Stimulated activated CD4-positive, alpha-beta T cell treated with anti-CD3 and anti-CD28 coated beads, Interleukin-2, amount 100 ng/mL, for 24 hours (primary cell): ENCODE data around the gene TOPBP1.
"Not testable (repeated sequence)": the region's sequence is repeated elsewhere in the genome, so short reads cannot be mapped to it uniquely, and the experiment has no call there.

ENCODE experiments used
- DNase-seq, 2 donors: peaks; one replicate each; pipeline ENCODE4 v3.0.0-alpha.2; 2020

Gene TOPBP1

DNA sequence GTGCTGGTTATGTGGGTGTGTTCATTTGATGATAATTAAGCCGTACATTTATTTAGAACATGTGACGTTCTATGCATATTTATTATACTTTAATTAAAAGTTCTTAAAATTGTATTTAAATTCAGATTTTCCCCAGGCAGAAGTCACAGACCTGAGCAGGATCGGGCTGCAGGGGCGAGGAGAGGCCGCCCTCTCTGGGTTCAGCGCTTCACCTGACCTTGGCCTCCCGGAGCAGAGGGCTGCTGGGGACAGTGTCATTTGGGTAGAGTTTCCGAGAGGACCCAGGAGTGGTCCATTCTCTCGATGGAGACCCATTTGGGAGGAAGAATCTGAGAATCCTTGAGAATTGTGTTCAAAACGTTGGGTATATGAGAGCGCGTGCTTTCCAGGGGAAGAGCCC lies 12.0 kb upstream of the TOPBP1 start:
- no peak for DNase-seq

GRCh38 chr3:133672461-133672860 lies 10.7 kb upstream of the TOPBP1 start:
- DNase-seq: no peak

DNA sequence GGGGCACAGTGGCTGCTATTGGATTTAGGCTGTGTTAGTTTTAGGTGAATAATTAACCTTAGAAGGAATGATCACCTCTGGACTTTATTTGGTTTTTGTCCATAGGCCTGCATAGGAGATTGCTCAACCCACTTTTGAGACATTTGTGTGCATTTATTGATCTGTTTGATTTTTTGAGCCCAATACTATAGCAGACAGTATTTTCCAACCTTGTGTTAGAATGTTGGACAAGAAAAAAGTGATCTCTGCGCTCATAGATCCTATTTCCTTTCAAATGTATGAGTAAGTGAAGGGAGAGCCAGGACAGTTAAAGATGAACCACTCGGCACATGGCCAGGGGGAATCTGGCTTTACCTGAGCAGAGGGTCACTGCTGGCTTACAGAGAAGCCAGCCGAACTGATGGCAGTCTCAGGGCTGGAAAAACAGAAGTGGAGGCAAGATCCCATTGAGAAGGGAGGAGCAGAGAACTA lies 8.8 kb upstream of the TOPBP1 start:
- DNase-seq: no peak

DNA sequence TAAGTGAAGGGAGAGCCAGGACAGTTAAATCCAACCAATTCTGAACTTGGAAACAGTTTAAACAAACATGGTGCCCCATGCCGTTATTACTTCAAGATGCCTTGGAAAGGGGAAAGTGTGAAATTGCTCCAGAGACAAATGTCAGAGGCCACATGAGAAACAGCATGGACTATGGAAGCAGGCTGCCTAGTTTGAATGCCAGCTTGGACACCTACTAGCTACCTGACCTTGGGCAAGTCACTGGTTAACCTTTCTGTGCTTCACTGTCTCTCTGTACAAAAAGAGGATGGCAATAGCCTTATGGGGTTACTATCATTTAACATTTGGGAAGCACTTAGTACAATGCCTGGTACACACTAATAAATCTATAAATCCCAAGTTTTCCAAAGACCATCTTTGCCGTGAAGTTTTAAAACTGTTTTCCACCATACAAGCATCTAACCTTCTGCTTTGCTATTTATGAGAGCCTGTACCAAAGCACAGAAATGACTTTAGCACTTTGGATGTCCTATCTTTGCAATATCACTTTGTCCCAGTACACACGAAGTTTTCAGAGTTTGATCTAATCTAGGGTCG lies 8.3 kb upstream of the TOPBP1 start:
- DNase-seq: no peak

DNA sequence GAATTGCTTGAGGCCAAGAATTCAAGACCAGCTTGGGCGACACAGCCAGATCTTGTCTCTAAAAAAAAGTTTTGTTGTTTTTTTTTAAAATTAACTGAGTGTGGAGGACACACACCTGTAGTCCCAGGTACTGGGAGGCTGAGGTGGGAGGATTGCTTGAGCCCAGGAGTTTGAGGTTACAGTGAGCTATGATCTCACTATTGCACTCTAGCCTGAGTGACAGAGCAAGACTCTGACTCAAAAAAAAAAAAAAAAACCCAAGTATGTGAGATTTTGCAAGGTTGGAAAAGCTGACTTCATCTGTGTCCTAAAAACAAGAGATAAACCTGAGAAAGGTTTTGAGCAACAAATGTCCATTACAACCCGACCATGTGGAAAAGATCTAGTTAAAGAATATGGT lies 5.4 kb upstream of the TOPBP1 start:
- DNase-seq: no peak

GRCh38 chr3:133665188-133665587 lies 3.4 kb upstream of the TOPBP1 start:
- not testable (repeated sequence) for DNase-seq

DNA sequence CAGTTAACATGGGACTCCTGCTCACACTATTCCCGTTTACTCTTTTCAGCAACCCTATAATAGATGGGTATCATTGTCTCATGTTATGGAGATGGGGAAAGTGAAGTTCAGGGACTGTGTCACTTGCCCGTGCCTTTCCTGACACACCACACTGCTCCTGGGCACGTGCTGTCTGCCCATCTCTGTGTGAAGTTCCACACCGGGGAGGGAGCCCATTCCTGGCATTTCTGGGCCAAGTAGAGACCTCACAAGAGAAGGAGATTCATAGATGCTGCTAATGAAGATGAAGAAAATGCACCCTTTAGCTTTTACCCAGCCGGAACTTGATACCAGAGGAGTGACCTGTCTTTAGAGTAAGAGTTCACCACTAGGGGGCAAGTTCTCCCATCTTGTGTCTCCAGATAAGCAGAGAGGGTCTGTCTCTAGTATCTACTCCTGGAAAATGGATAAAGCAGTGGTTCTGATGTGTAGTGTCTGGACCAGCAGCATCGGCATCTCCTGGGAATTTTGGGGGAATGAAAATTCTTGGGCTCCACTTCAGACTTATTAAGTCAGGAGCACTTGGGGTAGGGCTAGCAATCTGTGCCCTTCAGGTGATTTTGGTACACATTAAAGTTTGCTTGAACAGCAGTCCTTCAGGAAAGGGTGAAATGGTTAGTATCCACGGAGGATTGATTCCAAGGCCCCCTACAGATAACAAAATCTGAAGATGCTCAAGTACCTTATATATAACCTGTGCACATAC lies 2.0 kb upstream of the TOPBP1 start:
- DNase-seq: no peak

- DNase-seq: peak; percentile 18 to 24
Measured at GRCh38 chr3:133662278-133662651, 524 bp upstream of the TOPBP1 start.

DNA sequence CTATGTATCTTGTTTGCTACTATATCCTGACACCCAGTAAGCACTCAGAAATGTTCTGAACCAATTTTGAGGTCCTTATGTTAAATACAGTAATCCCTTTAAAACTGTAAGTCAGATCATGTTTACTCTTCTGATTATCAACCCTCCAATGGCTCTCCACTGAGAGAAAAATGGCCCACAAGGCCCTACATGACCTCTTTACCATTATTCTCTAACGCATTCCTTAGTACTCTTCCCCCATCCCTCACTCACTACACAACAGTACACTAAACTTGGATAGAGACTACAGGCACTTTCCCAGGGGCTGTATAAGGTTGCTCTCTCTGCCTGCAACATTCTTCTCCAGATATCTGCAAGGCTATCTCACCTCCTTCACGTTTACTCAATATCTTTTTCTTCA lies 1.9 kb downstream of the TOPBP1 start:
- no peak for DNase-seq

DNA sequence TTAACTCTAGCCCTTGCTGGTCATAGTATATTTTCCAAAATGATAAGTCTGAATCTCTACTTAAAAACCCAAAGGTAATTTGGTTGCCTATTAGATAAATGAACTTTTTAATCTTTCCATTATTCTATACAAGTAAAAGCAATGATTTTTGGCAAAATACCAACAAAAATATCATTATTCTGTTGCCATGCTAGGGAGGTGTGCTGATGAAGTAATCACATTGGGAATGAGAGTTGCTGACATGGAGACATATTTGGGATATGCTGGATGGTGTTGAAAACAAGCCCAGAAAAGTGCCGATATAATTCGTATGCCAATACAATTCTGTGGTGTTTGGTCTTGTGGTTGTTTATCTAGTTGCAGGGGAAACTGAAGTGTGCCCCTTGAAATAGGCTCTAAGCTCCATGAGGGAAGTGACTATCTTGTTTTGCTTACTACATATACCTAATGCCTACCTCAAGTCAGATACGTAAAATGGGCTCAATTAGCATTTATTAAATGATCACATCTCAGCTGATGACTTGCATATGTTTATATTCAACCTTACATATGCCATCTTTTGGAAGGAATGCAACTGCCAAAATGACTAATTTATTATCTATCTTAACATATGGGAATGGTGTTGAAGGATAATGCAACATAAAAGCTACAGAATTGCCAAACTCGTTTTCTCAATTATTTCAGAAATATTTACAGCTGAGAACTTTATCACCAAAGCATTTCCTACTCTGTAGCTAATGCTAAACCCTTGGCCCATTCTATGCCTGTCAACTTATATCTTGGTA lies 5.8 kb downstream of the TOPBP1 start:
- no peak for DNase-seq

DNA sequence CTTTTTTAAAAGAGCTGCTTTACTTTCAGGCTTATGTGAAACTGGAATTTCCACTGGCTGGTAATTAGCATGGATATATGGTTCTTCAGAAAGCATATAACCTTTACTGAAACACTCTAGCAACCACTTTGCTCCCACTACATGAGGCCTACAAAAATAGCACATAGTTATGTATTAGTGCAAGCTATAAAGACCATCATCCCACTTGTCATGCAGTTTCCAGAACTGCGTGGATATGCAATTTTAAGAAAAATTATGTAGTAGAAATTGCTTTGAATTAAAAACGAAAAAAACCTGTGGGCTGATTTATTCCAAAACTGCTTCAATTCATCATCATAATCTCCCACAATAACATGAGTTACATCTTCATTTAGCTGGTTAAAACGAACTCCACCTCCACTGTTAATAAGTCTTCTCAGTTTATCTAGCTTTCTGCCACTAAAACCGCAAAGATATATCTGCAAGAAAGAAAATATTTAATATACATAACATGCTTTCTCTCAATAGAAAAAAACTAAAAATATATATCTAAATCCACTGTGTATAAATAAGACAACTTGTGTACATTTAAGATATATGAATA lies 12.2 kb downstream of the TOPBP1 start:
- DNase-seq: no peak

GRCh38 chr3:133644768-133645167 lies 17.0 kb downstream of the TOPBP1 start:
- no peak for DNase-seq

GRCh38 chr3:133643611-133644010 lies 18.1 kb downstream of the TOPBP1 start:
- DNase-seq: no peak

DNA sequence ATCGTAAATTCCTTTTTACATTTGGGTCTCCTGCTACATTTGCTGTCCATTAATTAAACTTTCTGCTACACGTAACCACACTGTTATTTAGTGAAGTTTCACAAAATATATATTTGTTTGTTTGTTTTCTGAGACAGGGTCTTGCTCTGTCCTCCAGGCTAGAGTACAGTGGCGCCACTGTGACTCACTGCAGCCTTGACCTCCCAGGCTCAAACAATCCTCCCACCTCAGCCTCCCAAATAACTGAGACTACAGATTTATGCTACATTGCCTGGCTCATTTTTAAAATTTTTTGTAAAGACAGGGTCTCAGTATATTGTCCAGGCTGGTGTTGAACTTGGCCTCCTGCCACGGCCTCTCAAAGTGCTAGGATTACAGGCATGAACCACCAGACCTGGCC lies 20.5 kb downstream of the TOPBP1 start:
- no peak for DNase-seq

DNA sequence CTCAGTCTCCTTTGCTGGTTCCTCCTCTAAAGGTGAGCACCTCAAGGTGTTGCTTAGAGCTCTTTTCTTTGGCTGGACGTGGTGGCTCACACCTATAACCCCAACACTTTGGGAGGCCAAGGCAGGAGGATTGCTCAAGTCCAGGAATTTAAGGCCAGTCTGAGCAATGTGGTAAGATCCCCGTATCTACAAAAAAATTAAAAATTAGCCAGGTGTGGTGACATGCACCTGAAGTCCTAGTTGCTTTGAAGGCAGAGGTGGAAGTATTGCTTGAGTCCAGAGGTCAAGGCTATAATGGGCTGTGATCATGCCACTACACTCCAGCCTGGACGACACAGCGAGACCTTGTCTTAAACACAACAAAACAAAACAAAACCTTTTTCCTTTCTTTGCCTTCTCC lies 28.3 kb downstream of the TOPBP1 start:
- DNase-seq: no peak

- DNase-seq: no peak
Measured at GRCh38 chr3:133629146-133629545, 32.6 kb downstream of the TOPBP1 start.

- no peak for DNase-seq
Measured at GRCh38 chr3:133627789-133628188, 34.0 kb downstream of the TOPBP1 start.

GRCh38 chr3:133620066-133620784 lies 41.5 kb downstream of the TOPBP1 start:
- no peak for DNase-seq

GRCh38 chr3:133611534-133611933 lies 50.2 kb downstream of the TOPBP1 start:
- DNase-seq: no peak

DNA sequence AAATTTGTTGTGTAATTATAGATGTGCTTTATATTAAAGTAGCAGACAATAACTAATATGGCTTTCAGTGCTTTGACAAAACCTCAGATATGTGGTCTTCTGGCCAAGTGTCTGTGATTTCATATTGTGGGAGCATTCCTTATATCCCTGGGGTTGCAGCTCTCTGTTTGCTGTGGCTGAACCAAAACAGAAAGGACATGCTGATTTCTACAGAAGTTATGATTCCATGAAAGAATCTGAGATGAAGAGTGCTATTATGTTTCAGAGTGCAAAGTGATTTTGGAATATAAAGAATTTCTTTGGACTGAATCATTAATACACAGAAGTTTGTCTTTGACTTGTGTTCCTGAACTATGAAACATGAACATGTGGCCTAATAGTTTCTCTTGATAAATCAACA lies 51.7 kb downstream of the TOPBP1 start:
- no peak for DNase-seq

DNA sequence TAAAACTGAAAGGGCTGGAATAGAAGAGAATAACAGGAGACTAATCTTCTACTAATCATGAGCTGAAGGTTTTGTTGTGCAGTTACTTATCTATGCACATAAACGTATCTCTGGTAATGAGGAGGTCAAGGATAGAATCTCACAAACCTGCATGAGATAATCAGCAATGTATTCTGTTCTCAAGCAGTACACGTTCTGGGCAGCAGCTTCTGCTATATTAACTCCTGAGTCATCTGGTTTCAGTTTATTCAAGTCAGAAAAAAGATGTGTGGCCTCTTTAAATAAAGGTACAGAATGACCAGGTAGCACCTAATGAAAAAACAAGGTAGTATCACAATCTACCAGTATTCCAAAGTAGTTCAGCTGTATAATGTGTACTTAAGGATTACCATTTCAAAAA lies 53.4 kb downstream of the TOPBP1 start:
- no peak for DNase-seq

DNA sequence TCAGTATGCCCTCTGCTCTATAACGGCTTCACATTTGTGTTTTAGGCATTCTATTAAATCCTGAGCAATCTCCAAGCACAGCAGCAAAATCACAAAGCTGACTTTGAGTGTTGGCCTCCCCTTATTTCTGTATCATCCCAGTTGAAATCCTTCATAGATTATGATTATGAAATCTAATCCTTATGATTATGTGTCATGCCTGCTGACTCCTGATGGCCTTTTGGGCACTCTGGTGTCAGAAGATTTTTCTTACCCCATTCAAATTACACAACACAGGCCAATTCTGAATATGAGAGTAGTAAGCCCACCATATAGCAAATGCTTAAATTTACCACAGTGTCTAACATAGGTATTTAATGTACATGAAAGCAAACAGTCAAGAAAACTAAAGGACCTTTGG lies 53.9 kb downstream of the TOPBP1 start:
- no peak for DNase-seq

DNA sequence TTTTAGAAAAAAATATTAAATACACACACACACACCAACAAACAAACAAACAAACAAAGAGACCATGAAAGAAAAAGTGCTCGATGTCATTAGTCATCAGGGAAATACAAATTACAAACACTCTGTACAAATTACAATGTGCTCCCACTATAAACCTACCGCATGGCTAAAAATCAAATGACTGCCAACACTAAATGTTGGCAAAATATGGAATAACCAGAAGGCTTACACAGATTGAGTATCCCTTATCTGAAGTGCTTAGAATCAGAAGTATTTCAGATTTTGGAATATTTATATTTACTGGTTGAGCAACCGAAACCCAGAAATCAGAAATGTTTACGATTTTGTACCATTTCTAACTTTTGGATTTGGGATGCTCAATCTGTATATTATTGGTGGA lies 54.8 kb downstream of the TOPBP1 start:
- no peak for DNase-seq
